Activated CD4-positive, alpha-beta T cell treated with anti-CD3 and anti-CD28 coated beads, Interleukin-2, amount 50 U/mL, for 1 hour (primary cell): ENCODE measurements around the gene C2orf15.
A peak's percentile ranks its signal among the peaks of the same experiment; 100 is the strongest.
"Not testable (repeated sequence)": the region's sequence is repeated elsewhere in the genome, so short reads cannot be mapped to it uniquely, and the experiment has no call there.

Experiments
- DNase-seq: peaks from one replicate; pipeline ENCODE4 v3.0.0-alpha.2; 2020

Gene C2orf15

GRCh38 chr2:99169534-99169933 lies 28.0 kb downstream of the C2orf15 start:
- no peak for DNase-seq

DNA sequence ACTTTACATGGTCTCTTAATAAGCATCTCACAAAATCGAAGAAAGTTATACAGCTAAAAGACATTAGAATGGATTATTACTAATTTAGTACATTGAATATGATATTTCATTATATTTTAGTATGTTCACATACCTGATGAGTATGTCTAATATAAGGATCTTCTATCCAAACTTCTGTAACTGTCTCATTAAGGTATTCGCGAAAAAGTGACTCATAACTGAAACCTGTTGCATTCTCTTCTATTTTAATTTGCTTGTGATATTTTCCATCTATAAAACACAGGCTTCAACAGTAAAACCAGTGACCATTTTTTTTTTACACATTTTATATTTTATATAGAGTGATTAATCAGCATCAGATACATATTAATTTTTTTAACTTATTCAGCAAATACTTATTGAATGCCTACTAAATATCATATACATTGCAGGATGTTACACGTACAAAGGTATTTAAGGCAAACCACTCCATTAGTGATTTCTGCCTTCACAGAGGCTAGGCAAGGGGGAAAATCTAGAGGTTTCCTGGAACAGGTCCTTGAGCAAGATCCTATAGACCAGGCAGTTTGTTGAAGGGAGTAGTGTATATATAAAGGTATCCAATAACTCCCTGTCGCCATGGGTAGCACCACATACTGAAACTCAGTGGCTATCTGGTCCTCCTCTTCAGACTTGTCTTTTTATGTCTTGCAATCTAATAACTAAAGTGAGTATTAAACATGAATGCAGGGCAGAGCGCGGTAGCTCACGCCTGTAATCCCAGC lies 30.1 kb downstream of the C2orf15 start:
- no peak for DNase-seq

GRCh38 chr2:99180755-99181623 lies 39.5 kb downstream of the C2orf15 start, which contains the start of the genes MITD1 and MRPL30:
MITD1 (minus strand) TSS chr2:99181058; CDS start chr2:99180981, 77 bp downstream.
MRPL30 (plus strand) TSS chr2:99181184; CDS start chr2:99186204, 5,020 bp downstream.
- peak; percentile 86 for DNase-seq

- no peak for DNase-seq
These were observed 40.1 kb downstream of the C2orf15 start for GRCh38 chr2:99181624-99182000.

DNA sequence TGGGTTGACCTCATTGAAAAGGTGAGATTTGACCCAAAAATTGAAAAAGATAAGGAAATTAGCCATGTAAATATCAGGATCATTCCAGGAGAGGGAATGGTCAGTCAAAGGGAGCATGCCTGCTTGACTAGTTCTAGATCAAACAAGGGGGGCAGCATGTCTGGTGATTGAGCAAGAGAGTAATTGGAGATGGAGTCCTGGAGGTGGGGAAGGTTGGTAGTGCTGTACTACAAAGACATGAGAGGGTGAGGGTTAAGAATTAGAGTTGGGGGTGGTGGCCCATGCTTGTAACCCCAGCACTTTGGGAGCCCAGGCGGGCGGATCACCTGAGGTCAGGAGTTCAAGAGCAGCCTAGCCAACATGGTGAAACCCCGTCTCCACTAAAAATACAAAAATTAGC lies 41.5 kb downstream of the C2orf15 start:
- no peak for DNase-seq

DNA sequence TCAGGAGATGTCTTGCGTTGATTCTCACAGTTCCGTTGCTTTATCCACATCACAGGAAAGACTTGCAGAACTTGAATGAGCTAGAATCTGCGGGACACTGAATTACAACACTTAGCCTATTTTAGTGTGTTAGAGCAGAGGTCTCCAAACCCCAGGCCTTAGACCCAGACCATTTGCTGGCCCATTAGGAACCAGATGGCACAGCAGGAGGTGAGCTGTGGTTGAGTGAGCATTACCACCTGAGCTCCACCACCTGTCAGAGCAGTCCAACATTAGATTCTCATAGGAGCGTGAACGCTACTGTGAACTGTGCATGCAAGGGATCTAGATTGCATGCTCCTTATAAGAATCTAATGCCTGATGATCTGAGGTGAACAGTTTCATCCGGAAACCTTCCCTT lies 43.3 kb downstream of the C2orf15 start:
- no peak for DNase-seq

GRCh38 chr2:99187011-99187410 lies 45.5 kb downstream of the C2orf15 start:
- no peak for DNase-seq

- DNase-seq = no peak
These were observed 46.9 kb downstream of the C2orf15 start for GRCh38 chr2:99188357-99188756.

DNA sequence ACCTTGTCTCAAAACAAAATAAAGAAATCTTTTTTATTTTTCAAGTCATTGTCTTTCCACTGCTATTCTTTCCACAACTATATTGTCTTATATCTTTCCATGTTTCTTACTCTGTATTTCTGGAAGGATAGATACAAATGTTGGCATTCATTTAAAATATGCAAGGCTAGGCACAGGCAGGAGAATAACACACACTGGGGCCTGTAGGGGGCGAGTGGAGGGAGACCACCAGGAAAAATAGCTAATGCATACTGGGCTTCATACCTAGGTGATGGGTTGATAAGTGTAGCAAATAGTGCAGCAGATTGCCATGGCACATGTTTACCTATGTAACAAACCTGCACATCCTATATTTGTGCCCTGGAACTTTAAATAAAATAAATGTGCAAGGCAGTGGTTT lies 49.0 kb downstream of the C2orf15 start:
- DNase-seq = no peak

- not testable (repeated sequence) for DNase-seq
These were observed 50.9 kb downstream of the C2orf15 start for GRCh38 chr2:99192364-99192763.

GRCh38 chr2:99198103-99198841 lies 56.8 kb downstream of the C2orf15 start:
- no peak for DNase-seq

DNA sequence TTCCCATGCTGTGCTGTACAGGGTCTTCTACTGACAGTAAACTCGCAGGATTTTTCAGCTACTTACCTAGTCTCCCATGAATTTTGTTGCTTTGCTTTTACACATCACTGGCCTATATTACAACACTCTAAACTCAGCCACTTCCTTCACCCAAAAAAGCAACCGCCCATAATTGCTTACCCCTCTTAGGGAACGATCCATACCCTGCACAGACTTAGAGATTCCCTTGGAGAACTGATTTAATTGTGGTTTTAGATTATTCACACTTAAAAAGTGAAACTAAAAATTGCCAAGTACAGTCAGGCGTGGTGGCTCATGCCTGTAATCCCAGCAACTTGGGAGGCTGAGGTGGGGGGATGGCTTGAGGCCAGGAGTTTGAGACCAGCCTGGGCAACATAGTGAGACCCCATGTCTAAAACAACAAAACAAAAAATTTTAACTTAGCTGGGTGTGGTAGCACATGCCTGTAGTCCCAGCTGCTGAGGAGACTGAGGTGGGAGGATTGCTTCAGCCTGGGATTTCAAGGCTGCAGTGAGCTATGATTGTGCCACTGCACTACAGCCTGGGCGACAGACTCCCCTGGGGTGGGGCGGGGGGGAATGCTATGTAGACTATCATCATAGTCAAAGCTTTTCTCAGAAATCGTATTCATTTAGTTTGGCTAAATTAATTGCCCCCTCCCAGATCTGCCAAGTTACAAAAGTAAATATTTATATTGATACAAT lies 58.7 kb downstream of the C2orf15 start:
- no peak for DNase-seq
